ENCODE data around the gene COPS3.

- TF ChIP-seq CTCF (conservative IDR thresholded peaks at IDR 0.05; ENCODE audit: low read depth in 2 of 2) (no peak), POLR2AphosphoS5 (IDR thresholded peaks at IDR 0.05; ENCODE audit: low read depth) (no peak), REST (IDR thresholded peaks at IDR 0.05; ENCODE audit: unreplicated experiment) (no peak), EZH2phosphoT487 (IDR thresholded peaks at IDR 0.05; ENCODE audit: unreplicated experiment) (no peak), EZH2 (IDR thresholded peaks at IDR 0.05; ENCODE audit: low read depth, unreplicated experiment) (no peak), NANOG (IDR thresholded peaks at IDR 0.05; ENCODE audit: borderline replicate concordance) (no peak), ETS1 (IDR thresholded peaks at IDR 0.05) (no peak), ZNF331 (CRISPR knock-in tag; IDR thresholded peaks at IDR 0.05; ENCODE audit: low read depth) (no peak), STAT1 (IDR thresholded peaks at IDR 0.05; ENCODE audit: unreplicated experiment) (no peak), ZNF114 (CRISPR knock-in tag; IDR thresholded peaks at IDR 0.05) (no peak), ZNF462 (CRISPR knock-in tag; IDR thresholded peaks at IDR 0.05) (no peak)
Measured at GRCh38 chr17:17215575-17215974, 65.5 kb downstream of the COPS3 start.
